GM19463 (cell line): ENCODE measurements around the gene REG1B.

ENCODE experiments used
- ATAC-seq: cut with Tn5 transposase; IDR thresholded peaks from one replicate; pipeline ENCODE4 v1.9.1; 2021; ENCODE audit warnings: mild to moderate bottlenecking, moderate library complexity; ENCODE audit not compliant: unreplicated experiment

Gene REG1B

GRCh38 chr2:79087785-79088364 is at the start of gene REG1B:
TSS of gene REG1B (minus strand) at chr2:79087993. CDS start at chr2:79087612, 381 bp downstream.
- no peak for ATAC-seq

GRCh38 chr2:79131687-79132086 is 43.9 kb upstream of the REG1B start:
- no peak for ATAC-seq

GRCh38 chr2:79129804-79130203 is 42.0 kb upstream of the REG1B start:
- no peak for ATAC-seq

- no peak for ATAC-seq
These were observed 41.5 kb upstream of the REG1B start for GRCh38 chr2:79129260-79129659.

DNA sequence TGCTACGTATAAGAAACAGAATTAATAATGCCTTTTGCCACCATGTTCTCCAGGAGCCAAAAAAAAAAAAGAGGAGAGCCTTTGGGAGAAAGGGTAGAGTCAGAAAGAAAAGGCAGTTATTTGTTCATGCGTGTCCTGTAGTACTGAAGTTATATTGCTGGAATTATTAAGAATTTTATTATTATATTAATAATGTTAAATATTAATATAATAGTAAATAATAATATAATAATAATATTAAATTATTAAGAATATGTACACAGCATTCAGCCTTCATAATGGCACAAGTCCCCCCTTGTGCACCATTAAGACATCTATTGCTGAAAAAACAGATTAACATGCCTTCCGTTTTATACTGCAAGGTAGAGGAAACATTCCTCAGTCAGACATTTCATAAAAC is 40.6 kb upstream of the REG1B start:
- ATAC-seq = no peak

DNA sequence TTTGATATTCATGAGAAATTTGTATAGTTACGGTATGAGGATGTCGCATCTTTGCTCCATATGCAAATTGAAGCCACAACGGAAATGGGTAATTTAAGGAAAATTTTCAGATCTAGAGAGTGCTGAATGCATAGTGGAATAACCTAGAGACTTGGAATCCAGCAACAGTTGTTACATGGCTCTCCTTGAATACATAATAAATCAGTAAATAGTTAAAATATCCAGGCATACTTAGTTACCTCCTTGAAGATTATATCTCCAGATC is 37.9 kb upstream of the REG1B start:
- no peak for ATAC-seq

- ATAC-seq = no peak
These were observed 37.3 kb upstream of the REG1B start for GRCh38 chr2:79124907-79125720.

GRCh38 chr2:79122676-79123075 is 34.9 kb upstream of the REG1B start:
- ATAC-seq = no peak

DNA sequence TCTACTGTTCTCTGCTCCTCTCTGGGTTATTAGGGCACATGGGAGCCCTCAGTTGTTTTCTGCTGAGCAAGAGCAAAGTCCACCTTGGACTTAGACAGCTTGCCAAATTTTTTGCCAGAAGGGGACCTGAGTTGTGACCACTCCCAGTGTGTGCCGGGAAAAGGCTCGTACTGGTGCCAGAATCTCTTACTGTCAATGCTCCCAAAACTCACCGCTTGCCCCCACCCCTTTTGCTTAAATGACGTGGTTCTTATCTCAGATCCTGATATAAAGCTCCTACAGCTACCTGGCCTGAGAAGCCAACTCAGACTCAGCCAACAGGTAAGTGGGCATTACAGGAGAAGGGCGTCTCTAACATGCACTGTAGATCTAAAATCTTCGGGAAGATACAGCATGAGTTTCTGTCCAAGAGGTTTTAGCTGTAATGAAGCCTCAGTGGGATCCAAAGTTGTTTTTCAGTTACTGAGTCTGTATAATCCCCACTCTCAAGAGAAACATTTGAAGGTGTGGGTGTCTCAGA is 32.5 kb upstream of the REG1B start, which contains the start of gene REG1A:
Gene REG1A, plus strand, starts transcription at position 295 of the 520 bp plus-strand sequence. CDS start 374 bp downstream, outside the sequence.
- no peak for ATAC-seq

GRCh38 chr2:79116997-79117928 is 29.5 kb upstream of the REG1B start:
- no peak for ATAC-seq

DNA sequence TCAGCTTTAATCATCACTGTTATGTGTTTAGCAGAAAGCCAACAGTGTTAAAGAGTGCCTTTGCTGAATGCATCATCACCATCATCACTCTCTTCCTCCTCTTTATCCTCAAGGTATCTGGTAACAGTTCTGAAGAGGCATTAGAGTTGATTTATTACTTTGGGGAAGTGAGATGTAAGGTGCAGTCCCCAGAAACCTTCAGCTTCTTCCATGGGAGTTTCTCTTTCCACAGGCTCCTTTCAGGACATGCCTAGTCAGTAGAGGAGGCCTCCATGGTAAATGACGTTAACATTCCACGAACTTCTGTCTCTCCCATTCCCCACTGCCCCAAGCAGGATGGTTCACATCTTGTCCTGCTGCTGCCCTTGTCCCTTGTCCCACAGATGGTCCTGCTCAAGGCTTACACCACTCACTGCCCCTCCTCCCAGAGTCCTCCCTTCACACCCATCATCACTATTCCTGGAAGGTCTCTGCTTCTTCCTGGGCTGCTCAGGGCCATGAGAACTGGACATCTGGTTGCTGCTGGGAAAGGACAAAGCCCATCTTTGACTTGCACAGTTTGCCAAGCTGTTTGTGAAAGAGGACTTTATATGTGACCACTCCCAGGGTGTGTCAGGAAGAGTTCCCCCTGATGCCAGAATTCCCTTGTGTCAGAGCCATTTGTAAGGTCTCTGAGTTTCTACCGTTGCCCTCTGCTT is 27.2 kb upstream of the REG1B start:
- ATAC-seq = no peak

DNA sequence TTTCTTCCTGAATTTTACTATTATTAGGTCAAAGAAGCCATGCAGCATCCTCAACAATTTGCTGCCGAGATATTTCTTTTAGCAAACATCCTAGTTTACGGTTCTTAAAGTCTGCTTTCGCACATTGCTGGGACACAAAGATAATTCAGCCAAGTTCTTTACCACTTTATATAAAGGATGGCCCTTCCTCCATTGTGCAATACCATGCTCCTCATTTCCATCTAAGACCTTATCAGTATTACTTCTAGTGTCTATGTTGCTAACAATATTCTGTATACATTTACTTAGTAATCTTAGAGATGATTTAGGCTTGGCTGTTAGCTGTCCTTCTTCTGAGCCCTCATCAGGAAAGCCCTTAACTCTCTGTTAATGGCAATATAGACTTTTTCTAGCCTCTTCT is 24.5 kb upstream of the REG1B start:
- ATAC-seq = no peak

DNA sequence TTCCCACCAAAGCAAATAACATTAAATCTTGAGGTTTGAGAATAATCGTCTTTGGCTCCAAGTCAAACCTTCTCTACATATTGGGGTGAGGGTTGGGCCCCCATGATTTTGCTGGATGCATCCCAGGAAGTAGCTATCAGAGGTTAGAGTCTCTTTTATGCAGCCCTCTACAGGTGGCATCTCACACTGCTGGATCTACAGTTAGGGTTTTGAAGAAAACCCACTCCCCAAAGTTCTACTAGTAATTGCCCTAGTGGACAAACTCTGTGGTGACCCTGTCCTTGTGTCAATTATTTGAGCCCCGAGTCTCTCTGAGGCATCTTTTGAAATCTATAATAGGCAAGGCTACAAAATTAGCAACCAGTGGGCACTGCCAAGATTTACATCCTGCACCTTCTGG is 17.5 kb upstream of the REG1B start:
- ATAC-seq = no peak

GRCh38 chr2:79103214-79103613 is 15.4 kb upstream of the REG1B start:
- no peak for ATAC-seq

- ATAC-seq = no peak
These were observed 13.2 kb upstream of the REG1B start for GRCh38 chr2:79101024-79101423.

GRCh38 chr2:79100285-79100684 is 12.5 kb upstream of the REG1B start:
- no peak for ATAC-seq

DNA sequence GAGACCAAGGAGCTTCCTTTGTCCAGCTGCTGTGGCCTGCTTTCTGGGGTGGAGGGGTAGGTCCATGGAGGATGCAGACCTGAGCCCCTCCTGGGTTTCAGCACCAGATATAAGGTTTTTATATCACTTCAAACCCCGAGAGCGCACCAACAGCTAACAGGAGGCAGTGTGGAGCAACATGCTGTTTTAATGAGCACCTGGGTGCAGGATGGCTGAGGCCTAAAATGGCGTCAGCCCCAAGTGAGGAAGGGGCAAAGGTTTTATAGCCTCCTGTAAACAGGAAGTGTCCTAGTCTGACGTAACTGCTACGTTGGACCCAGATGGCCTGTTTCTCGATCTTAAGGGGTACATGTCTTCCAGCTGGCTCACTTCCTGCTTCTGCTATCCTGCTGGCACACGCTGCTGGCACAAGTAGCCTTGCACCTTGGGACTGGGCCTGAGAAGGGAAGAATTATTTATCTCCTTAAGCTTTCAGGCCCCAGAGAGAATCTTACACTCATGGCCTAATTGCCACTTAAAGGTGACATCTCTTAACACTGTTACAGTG is 11.4 kb upstream of the REG1B start:
- no peak for ATAC-seq

- ATAC-seq = no peak
These were observed 10.1 kb upstream of the REG1B start for GRCh38 chr2:79097843-79098242.

DNA sequence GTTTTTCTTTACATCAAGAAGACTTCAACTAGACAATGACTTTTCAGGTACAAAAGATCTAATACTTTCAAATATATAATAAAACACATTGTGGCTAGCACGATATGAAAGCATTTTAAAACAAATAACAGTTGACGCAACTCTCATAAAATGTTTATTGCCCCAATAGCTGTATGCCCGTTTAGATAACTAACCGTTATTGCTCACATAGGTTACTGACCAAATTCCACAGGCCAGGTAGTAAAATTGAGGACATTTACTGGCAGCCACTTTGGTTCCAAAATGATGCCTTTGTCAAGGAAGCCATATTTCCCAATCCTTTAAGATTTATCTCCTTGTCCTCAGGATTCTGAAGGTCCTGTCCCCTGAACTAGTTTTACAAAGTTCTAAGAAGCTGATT is 2.9 kb upstream of the REG1B start:
- ATAC-seq = no peak

DNA sequence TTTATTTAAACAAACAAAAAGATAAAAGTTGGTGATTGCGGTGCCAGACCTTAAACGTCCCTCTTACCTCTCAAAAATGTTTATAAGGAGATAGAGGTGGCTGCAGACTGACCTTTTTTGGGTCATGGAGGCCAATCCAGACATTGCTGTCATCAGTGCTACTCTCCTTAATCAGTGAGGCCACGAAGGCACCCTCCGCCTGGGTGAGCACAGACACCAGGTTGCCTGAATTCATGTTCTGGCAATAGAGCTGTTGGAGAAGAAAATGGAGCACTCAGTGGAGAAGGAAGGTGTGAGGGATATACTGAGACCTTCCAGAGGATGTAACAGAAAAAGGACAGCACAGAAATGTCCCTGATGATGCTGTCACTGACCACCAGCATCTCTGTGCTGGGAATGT is 1.5 kb downstream of the REG1B start:
- no peak for ATAC-seq

DNA sequence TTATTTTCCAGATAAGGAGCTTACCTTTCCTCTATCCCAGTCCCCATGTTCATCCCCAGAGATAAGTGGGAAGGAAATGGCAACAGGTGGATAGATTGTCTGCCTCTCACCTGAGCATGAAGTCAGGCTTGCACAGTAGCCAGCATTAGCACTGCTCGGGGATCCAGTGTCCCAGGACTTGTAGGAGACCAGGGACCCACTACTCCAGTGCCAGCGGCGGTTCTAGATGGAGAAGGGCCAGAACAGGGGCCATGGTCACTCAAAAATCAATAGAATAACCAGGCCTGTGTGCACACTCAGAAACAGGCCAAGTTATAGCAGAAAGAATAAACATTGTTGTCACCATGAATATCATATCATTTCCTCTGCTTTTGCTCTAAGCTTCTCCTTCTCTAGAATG is 2.4 kb downstream of the REG1B start:
- no peak for ATAC-seq
